NCI-H1417 treated with DMSO at 0.1 percent for 48 hours (cell line): ENCODE results near the gene CATSPER3.

Source experiments
- DNase-seq: peaks from one replicate; lab custom pipeline; 2025; lab: John Stamatoyannopoulos, UW

Gene CATSPER3

GRCh38 chr5:135010502-135011354, 43.0 kb downstream of the CATSPER3 start:
- no peak for DNase-seq

GRCh38 chr5:135011355-135012032, 43.8 kb downstream of the CATSPER3 start:
- DNase-seq = no peak

GRCh38 chr5:135012033-135012588, 44.4 kb downstream of the CATSPER3 start:
- DNase-seq = no peak

- no peak for DNase-seq
Observed at GRCh38 chr5:135012951-135013391, 45.3 kb downstream of the CATSPER3 start.

- no peak for DNase-seq
Observed at GRCh38 chr5:135013445-135013844, 45.7 kb downstream of the CATSPER3 start.

GRCh38 chr5:135013947-135014570, 46.4 kb downstream of the CATSPER3 start:
- no peak for DNase-seq

GRCh38 chr5:135015942-135016341, 48.2 kb downstream of the CATSPER3 start:
- DNase-seq = no peak

- no peak for DNase-seq
Observed at GRCh38 chr5:135016861-135017290, 49.2 kb downstream of the CATSPER3 start.

GRCh38 chr5:135018457-135018856, 50.8 kb downstream of the CATSPER3 start:
- DNase-seq = no peak

- no peak for DNase-seq
Observed at GRCh38 chr5:135019314-135019713, 51.6 kb downstream of the CATSPER3 start.

- no peak for DNase-seq
Observed at GRCh38 chr5:135020111-135020895, 52.6 kb downstream of the CATSPER3 start.

- DNase-seq = no peak
Observed at GRCh38 chr5:135024956-135025729, 57.4 kb downstream of the CATSPER3 start.

- DNase-seq = no peak
Observed at GRCh38 chr5:135025730-135026644, 58.3 kb downstream of the CATSPER3 start.

- no peak for DNase-seq
Observed at GRCh38 chr5:135026645-135027265, 59.0 kb downstream of the CATSPER3 start.

GRCh38 chr5:135027266-135027696, 59.6 kb downstream of the CATSPER3 start:
- no peak for DNase-seq

- no peak for DNase-seq
Observed at GRCh38 chr5:135027697-135028615, 60.2 kb downstream of the CATSPER3 start.

GRCh38 chr5:135028791-135029476, 61.2 kb downstream of the CATSPER3 start:
- no peak for DNase-seq
